K562 (cell line): Measurements from ENCODE around the gene OR2L3. TPM values are rescaled to one million over a fixed set of nuclear protein-coding genes. Genes with fewer than 3 reads are reported as not detected.

ENCODE experiments used
- ATAC-seq: fragments of 200-7000 bp; cut with Tn5 transposase; 3 replicates; pipeline ENCODE4 v1.9.1; 2020; ENCODE audit warnings: moderate library complexity
- BruUV-seq: library from RNA; stranded (reverse); fragments of 400-500 nt; replicated peaks from 2 replicates; lab custom pipeline; 2021; lab: Mats Ljungman, UMichigan
- CTCF ChIA-PET: fragments of 300-600 bp; formaldehyde crosslinking; extraction: SDS; loops from one replicate; lab custom pipeline; 2021; ENCODE audit warnings: low intra/inter-chr PET ratio; lab: Yijun Ruan, JAX
- POLR2A ChIA-PET: fragments of 300-600, 350-650 bp; sonication (Branson Sonifier 250); formaldehyde crosslinking; extraction: SDS; loops from one replicate; lab custom pipeline; 2021; ENCODE audit warnings: antibody characterized with exemption, inconsistent platforms; lab: Yijun Ruan, JAX
- DNase-seq, 4 experiments: peaks; one replicate each; pipeline versions ENCODE4 v3.0.0 to v3.0.0-alpha.2; 2011 to 2018; ENCODE audit warnings: low spot score in 3 of 4, mixed read lengths in 3 of 4; ENCODE audit errors: extremely low read depth in 1 of 4
- FAIRE-seq: peaks from 2 replicates; lab custom pipeline; 2011; peaks lifted over from hg19 to GRCh38; lab: Jason Lieb, UNC
- H2AFZ ChIP-seq: 2 replicates; pipeline ENCODE4 v1.6.0; 2011; ENCODE audit warnings: low read depth, low read length, control low read depth, inconsistent platforms
- H3K27ac ChIP-seq: fragments of 200-600 bp; 3 replicates; pipeline ENCODE4 v1.8.0; 2011; ENCODE audit warnings: low read depth, mild to moderate bottlenecking, control low read depth, inconsistent platforms, low read length, moderate library complexity, mixed read lengths; ENCODE audit errors: extremely low read depth
- H3K27me3 ChIP-seq, 2 experiments: fragments of 300-600 bp in 1 of 2; 2 replicates in 1 of 2; 3 replicates in 1 of 2; pipeline versions ENCODE4 v1.6.0 to v1.8.0; 2011; ENCODE audit warnings: inconsistent platforms in 2 of 2, low read length in 2 of 2, mild to moderate bottlenecking in 1 of 2, mixed read lengths in 1 of 2, moderate library complexity in 1 of 2; ENCODE audit not compliant: control insufficient read depth in 2 of 2, insufficient read depth in 2 of 2
- H3K36me3 ChIP-seq: fragments of 300-600 bp; 3 replicates; pipeline ENCODE4 v1.8.0; 2011; ENCODE audit warnings: mild to moderate bottlenecking, low read length, inconsistent platforms; ENCODE audit not compliant: control insufficient read depth, insufficient read depth
- H3K4me1 ChIP-seq, 2 experiments: fragments of 200-600 bp in 1 of 2; replicated peaks in 1 of 2; 2 replicates in 1 of 2; 3 replicates in 1 of 2; pipeline versions ENCODE4 v1.5.1 to v1.8.0; 2011; ENCODE audit warnings: inconsistent platforms in 2 of 2, low read length in 2 of 2, mild to moderate bottlenecking in 1 of 2, mixed read lengths in 1 of 2, moderate library complexity in 1 of 2; ENCODE audit not compliant: control insufficient read depth in 2 of 2, insufficient read depth in 2 of 2
- H3K4me2 ChIP-seq: 2 replicates; pipeline ENCODE4 v1.6.1; 2011; ENCODE audit warnings: low read length, control low read depth, inconsistent platforms, mixed read lengths; ENCODE audit not compliant: insufficient read depth
- H3K4me3 ChIP-seq: fragments of 200-600 bp; sonication (generic), shearing (Covaris generic); 2 replicates; pipeline ENCODE4 v1.5.1; 2016; ENCODE audit warnings: control low read depth, inconsistent platforms
- H3K79me2 ChIP-seq: fragments of 200-600 bp; 3 replicates; pipeline ENCODE4 v1.8.0; 2011; ENCODE audit warnings: low read length, inconsistent platforms; ENCODE audit not compliant: control insufficient read depth, insufficient read depth
- H3K9ac ChIP-seq, 2 experiments: 2 replicates each; pipeline versions ENCODE4 v1.6.0 to v1.6.1; 2011; ENCODE audit warnings: low read depth in 2 of 2, low read length in 2 of 2, control low read depth in 1 of 2, inconsistent platforms in 1 of 2, mild to moderate bottlenecking in 1 of 2, mixed read lengths in 1 of 2; ENCODE audit not compliant: insufficient read depth in 1 of 2
- H3K9me1 ChIP-seq: one replicate; pipeline ENCODE4 v1.6.0; 2011; ENCODE audit warnings: inconsistent platforms, mild to moderate bottlenecking, low read length, moderate library complexity; ENCODE audit not compliant: control insufficient read depth, insufficient read depth
- H3K9me3 ChIP-seq: replicated peaks from 2 replicates; pipeline ENCODE4 v1.5.1; 2011; ENCODE audit warnings: low read depth, low read length, inconsistent platforms; ENCODE audit not compliant: control insufficient read depth, insufficient read depth
- H4K20me1 ChIP-seq: replicated peaks from 2 replicates; pipeline ENCODE4 v1.6.1; 2011; ENCODE audit warnings: low read length, inconsistent platforms, mixed read lengths; ENCODE audit not compliant: control insufficient read depth, insufficient read depth
- ADNP ChIP-seq: fragments of 200-800 bp; sonication (Bioruptor generic); IDR thresholded peaks from 2 replicates; pipeline ENCODE4 v1.6.1; 2016; ENCODE audit warnings: missing genetic modification characterization, missing compliant biosample characterization
- BCL6 ChIP-seq: fragments of 250-450 bp; sonication (Bioruptor Pico); IDR thresholded peaks from 2 replicates; pipeline ENCODE4 v1.4.0; 2020
- CGGBP1 ChIP-seq: fragments of 250-450 bp; sonication (Bioruptor Pico); IDR thresholded peaks from 2 replicates; pipeline ENCODE4 v1.9.0; 2021; ENCODE audit warnings: mild to moderate bottlenecking
- ID3 ChIP-seq, 2 experiments: fragments of 250-450 bp in 1 of 2; fragments of 450-650 bp in 1 of 2; sonication (Bioruptor Pico) in 1 of 2; IDR thresholded peaks; 2 replicates each; pipeline versions ENCODE4 v1.6.1 to v1.8.0; 2016 to 2021; ENCODE audit warnings: mild to moderate bottlenecking in 2 of 2, moderate library complexity in 2 of 2, missing compliant biosample characterization in 1 of 2, missing genetic modification characterization in 1 of 2
- KLF16 ChIP-seq: IDR thresholded peaks from 2 replicates; pipeline ENCODE4 v1.6.1; 2016; ENCODE audit warnings: antibody characterized with exemption
- RCOR1 ChIP-seq, 2 experiments: IDR thresholded peaks; 2 replicates each; pipeline ENCODE4 v1.6.1; 2012; ENCODE audit warnings: low read depth in 2 of 2, low read length in 2 of 2, borderline replicate concordance in 1 of 2, improper control_type of control experiment in 1 of 2
- RNF2 ChIP-seq: sonication (generic); IDR thresholded peaks from 2 replicates; pipeline ENCODE4 v1.6.1; 2016
- TCFL5 ChIP-seq: fragments of 250-450 bp; sonication (Bioruptor Pico); conservative IDR thresholded peaks from 2 replicates; pipeline ENCODE4 v1.6.1; 2021; ENCODE audit warnings: mild to moderate bottlenecking, moderate library complexity, matching md5 sums
- U2AF2 ChIP-seq: fragments of 200-400 bp; formaldehyde crosslinking; optimal IDR thresholded peaks from 2 replicates; pipeline ENCODE3; 2017; ENCODE audit warnings: low read depth, mild to moderate bottlenecking, low read length
- in situ Hi-C: fragments of 300-500 bp; cut with MboI; formaldehyde crosslinking; loops from 4 replicates; pipeline ENCODE4 v1.15.0; 2018; ENCODE audit warnings: inconsistent platforms, mixed read lengths
- intact Hi-C: fragments of 100-400 bp; cut with micrococcal nuclease; formaldehyde crosslinking; loops from 2 replicates; pipeline ENCODE4 v1.14.2; 2022
- polyA plus RNA-seq, 8 experiments: library from polyadenylated mRNA; depleted of rRNA in 4 of 8; stranded (reverse) in 5 of 8; unstranded in 3 of 8; fragments of >200 nt; fragmentation: Nextera tagmentation in 2 of 8; fragmentation: Illumina TruSeq in 1 of 8; extraction: Ambion mirVana in 2 of 8; extraction: Trizol in 1 of 8; gene quantifications; 2 replicates each; pipeline versions ENCODE4 v1.2.1 to v1.2.3, GENCODE V29; 2011 to 2014; ENCODE audit warnings: inconsistent platforms in 1 of 8, missing spikeins in 1 of 8
- total RNA-seq, 7 experiments: library from RNA; depleted of rRNA in 6 of 7; stranded (reverse); fragments of >200 nt in 6 of 7; fragmentation: Illumina TruSeq in 2 of 7; extraction: Trizol in 2 of 7; gene quantifications; 2 replicates each; pipeline versions ENCODE4 v1.2.1 to v1.2.3, GENCODE V29; 2011 to 2021; ENCODE audit warnings: low replicate concordance in 1 of 7

Gene OR2L3
- total and polyA plus RNA-seq, 9 of the 15 experiments (the other 6 are each of a cell fraction or from before 2014, with no cell fraction given), result not detected

- TF ChIP-seq RCOR1 (IDR thresholded peaks at IDR 0.05; ENCODE audit: borderline replicate concordance in 1 of 2, low read depth in 2 of 2, low read length in 2 of 2) (no peak), KLF16 (no peak)
Observed at GRCh38 chr1:248098529-248098928, 51.9 kb downstream of the OR2L3 start (continued).

- no peaks in the 10 kb centered on the region for H3K36me3 ChIP-seq
- no peaks in the 10 kb centered on the region for H3K27me3 ChIP-seq
- CTCF ChIA-PET, result no interaction called here
- H3K27ac ChIP-seq, result no peak overlapping the region
- in situ Hi-C loops, result no loop called here
- no peaks in the 10 kb centered on the region for H3K4me1 ChIP-seq
- no peak for ATAC-seq
- peaks cover 1% of the 10 kb centered on the region; the same call in 1 of the 2 replicates for H3K9me3 ChIP-seq
- no peak overlapping the region for H3K4me3 ChIP-seq
- FAIRE-seq, result no peak
- H3K9me1 ChIP-seq, result no peaks in the 10 kb centered on the region
- no peak overlapping the region for H3K9ac ChIP-seq
- TF ChIP-seq U2AF2 (no peak), CGGBP1 (no peak), BCL6 (CRISPR knock-in tag) (no peak), TCFL5 (no peak), ID3 (CRISPR knock-in tag; IDR thresholded peaks at IDR 0.05) (no peak), ID3 (tag; IDR thresholded peaks at IDR 0.05) (no peak), RNF2 (no peak), ADNP (tag) (no peak)
- TF ChIP-seq, all 486 proteins: peak for 0
- intact Hi-C loops, result no loop called here
- no TSS peak for BruUV-seq
- DNase-seq, result no peak
- H3K4me2 ChIP-seq, result no peak overlapping the region
- no peaks in the 10 kb centered on the region for H3K79me2 ChIP-seq
- POLR2A ChIA-PET, result no interaction called here
- no peak overlapping the region for H2AFZ ChIP-seq
- H4K20me1 ChIP-seq, result no peaks in the 10 kb centered on the region
Observed at GRCh38 chr1:248102847-248103246, 56.2 kb downstream of the OR2L3 start.
